ENCODE data around the gene APC2.

DNA sequence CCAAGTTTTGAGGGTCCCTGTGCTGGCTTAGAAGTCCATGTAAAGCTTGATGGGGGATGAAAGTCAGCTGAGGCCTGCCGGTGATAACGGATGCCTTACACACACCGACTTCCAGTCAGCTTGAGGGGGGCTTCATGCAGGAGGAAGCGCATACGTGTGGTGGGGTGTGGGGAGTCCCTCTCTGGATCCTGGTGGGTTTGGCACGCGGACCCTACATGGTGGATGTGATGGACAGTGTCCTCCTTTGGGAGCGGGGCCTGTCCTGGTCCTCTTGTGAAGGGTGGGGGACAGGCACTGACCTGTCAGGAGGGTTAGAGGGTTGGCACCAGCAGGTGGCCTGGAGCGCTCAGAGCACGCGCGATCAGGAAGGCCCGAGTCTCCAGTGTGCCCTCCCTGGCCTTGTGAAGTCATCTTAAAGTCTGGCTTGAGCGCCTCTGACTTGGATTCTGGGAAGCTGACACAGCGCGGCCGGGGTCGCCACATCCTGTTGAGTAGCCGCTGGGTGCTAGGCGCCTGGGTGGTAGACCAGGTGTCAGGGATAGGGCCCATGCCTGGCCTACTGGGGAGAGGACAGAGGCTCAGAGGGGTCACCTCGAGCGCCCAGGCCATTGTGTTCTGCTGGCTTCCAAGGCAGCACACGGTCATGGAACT lies 39.7 kb upstream of the APC2 start:
- TF ChIP-seq, protein P1, sequence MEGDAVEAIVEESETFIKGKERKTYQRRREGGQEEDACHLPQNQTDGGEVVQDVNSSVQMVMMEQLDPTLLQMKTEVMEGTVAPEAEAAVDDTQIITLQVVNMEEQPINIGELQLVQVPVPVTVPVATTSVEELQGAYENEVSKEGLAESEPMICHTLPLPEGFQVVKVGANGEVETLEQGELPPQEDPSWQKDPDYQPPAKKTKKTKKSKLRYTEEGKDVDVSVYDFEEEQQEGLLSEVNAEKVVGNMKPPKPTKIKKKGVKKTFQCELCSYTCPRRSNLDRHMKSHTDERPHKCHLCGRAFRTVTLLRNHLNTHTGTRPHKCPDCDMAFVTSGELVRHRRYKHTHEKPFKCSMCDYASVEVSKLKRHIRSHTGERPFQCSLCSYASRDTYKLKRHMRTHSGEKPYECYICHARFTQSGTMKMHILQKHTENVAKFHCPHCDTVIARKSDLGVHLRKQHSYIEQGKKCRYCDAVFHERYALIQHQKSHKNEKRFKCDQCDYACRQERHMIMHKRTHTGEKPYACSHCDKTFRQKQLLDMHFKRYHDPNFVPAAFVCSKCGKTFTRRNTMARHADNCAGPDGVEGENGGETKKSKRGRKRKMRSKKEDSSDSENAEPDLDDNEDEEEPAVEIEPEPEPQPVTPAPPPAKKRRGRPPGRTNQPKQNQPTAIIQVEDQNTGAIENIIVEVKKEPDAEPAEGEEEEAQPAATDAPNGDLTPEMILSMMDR (IDR thresholded peaks at IDR 0.05) = no peak
- TF ChIP-seq POLR2A (IDR thresholded peaks at IDR 0.05) = no peak
- no peak for TF ChIP-seq EP300 (IDR thresholded peaks at IDR 0.05)
